Measurements from ENCODE around the gene E2F3.
"Not testable (repeated sequence)": the region's sequence is repeated elsewhere in the genome, so short reads cannot be mapped to it uniquely, and the experiment has no call there.

E2F3 gene

GRCh38 chr6:20433929-20434328 lies 32.2 kb downstream of the E2F3 start:
- no peak for DNase-seq (ENCODE audit: low read depth)

DNA sequence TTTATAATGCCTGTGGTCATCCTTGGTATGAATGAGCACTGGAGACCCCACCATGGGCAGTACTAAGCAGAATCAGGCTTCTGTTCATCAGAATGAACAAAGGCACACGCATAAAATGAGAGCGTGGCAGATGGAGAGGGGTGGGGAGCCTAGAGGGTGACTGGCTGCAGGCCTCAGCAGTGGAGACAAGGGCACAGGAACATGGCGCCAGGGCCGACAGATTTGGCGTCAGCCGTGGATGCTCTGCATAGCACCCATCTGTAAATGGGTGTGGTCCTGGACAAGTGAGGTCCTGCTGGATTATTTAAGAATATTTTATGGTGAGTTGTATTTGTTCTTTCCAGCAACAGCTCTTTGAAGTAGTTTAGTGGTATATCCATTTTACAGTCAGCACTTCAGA lies 33.1 kb downstream of the E2F3 start:
- no peak for DNase-seq (ENCODE audit: low read depth)

GRCh38 chr6:20436719-20437118 lies 35.0 kb downstream of the E2F3 start:
- no peak for DNase-seq (ENCODE audit: low read depth)

DNA sequence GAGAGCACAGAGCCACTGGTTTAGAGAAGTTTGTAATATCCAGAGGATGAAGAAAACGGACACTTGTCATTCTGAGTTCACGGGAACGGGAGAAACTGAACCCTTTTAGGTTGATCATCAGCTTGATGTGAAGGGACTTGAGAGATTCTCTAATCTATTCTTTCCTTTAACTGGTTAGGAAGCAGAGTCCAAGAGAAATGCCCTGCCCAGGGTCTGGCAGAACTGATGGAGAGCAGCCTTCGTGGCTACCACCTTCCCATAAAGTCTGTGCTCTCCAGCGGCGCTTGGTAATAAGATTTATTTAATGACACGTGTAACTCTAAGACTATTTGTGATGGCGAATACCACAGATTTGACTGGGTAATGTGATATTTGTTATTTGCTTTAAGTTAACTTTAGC lies 36.0 kb downstream of the E2F3 start:
- DNase-seq (ENCODE audit: low read depth) = no peak

GRCh38 chr6:20438462-20439070 lies 36.9 kb downstream of the E2F3 start:
- no peak for DNase-seq (ENCODE audit: low read depth)

DNA sequence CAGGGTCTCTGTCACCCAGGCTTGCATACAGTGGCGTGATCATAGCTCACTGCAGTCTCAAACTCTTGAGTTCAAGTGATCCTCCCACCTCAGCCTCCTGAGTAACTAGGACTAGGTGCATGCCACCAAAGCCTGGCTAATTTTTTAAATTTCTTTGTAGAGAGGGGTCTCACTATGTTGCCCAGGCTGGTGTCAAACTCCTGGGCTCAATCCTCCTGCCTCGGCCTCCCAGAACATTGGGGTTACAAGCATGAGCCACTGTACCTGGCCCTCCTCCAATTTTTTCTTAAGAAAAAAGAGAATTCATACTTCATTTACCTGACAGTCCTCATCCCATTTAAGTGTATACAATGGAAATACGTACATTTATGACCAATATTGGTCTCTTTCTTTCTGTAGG lies 37.9 kb downstream of the E2F3 start:
- DNase-seq (ENCODE audit: low read depth) = no peak

DNA sequence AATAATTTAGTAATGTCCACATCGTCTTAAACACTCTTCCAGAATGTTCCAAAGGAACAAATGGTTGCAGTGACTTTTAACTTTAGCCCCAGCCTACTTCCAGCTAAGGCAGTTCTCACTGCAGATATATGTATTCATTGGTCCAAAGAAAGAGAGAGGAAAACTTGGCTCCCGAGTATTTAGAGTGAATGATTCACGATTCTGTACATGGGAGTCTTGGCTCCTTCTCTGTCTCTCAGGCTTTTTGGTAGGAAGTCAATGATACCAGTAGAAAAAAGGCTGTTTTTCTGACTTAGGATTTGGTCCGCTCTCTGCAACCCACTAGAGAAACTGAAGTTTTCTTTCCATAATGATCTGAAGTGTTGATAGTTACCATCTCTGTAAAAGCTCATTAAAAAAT lies 38.6 kb downstream of the E2F3 start:
- DNase-seq (ENCODE audit: low read depth) = no peak

DNA sequence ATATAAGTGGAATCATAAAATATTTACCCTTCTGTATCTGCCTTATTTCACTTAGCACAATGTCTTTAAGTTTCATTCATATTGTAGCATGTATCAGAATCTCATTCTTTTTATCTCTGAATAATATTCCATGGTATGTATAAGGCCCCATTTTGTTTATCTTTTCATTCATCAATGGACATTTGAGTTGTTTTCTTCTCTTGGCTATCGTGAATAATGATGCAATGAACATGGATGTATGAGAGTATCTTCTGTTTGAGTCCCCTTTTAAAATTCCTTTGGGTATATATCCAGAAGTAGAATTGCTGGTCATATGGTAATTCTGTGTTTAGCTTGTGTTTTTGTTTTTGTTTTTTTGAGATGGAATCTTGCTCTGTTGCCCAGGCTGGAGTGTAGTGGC lies 39.6 kb downstream of the E2F3 start:
- DNase-seq (ENCODE audit: low read depth) = no peak

DNA sequence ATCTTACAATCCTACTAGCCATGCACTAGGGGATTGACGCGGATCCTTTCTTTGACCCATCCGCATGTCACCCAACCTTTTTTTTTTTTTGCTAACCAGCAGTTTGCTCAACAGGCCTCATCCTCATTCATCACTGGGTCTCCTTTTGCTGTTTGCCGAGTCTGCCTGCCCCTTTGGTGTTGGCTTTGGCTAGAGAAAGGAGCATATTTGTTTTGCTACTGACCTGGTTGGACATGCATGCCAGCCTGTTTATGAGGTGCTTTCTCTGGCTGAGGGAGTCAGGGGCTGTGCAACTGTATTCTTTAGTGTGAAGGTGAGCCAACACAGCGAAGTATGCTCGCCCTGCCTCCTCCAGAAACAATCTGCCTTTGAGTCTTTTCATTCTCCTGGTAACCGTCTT lies 40.2 kb downstream of the E2F3 start:
- DNase-seq (ENCODE audit: low read depth) = no peak

GRCh38 chr6:20444786-20445271 lies 43.1 kb downstream of the E2F3 start:
- DNase-seq (ENCODE audit: low read depth) = no peak

DNA sequence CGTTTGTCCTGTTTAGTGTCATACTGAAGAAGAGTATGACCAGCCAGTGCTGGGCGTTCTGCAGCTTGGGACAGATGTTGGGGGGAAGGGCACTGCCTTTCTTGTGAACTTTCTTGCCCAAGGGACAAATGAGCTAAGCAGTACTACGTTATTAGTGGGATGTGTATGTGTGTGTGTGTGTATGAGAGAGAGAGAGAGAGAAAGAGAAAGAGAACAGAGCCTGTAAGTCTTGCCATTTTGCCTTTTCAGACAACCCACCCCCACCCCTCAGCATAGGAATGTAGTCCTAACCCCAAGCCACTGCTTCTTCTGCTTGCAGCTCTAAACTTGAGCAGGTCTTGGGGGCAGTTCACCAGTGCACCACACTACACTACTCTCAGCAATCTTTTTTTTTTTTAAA lies 45.5 kb downstream of the E2F3 start:
- no peak for DNase-seq (ENCODE audit: low read depth)

DNA sequence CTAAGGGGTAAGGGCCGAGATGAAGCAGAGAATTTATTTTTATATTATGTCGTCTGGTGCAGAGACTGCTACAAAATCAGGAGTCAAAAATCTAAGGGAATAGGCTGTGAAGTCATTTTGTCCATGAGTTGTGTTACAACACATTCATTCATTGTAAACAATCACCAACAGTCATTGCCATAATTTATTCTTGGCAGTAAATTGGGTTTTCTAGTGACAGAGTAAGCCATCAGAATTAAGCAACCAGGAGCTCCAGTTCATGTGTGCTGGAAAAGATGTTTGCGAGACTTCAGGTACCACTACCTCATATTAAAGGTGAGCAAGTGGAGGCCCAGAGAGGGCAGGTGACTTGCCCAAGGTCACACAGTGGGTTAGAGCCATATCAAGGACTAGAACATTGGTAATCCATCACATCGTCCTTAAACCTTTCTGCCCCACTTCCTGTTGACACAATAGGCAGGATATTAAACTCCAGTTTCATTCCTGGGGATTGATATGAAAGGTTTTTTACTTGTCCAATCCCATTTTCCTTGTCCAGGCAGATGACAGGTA lies 46.0 kb downstream of the E2F3 start:
- no peak for DNase-seq (ENCODE audit: low read depth)

DNA sequence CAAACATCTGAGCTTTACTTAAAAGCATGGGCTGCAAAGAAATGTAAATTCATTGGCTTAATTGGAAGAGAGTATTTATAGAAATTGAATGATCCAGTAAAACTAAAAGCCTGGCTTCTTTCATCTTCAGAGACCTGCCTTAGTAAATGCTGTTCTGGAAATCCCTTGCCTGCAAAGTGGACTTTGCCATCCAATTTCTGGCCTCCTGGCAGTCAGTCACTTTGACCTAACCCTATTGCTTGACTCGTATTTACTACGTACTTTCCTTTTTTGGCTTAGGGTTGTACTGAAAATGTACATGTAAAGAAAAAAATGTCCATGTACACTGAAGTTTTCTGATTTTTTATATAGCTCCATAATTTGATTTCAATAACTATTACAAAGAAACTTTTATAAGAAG lies 47.1 kb downstream of the E2F3 start:
- DNase-seq (ENCODE audit: low read depth) = no peak

DNA sequence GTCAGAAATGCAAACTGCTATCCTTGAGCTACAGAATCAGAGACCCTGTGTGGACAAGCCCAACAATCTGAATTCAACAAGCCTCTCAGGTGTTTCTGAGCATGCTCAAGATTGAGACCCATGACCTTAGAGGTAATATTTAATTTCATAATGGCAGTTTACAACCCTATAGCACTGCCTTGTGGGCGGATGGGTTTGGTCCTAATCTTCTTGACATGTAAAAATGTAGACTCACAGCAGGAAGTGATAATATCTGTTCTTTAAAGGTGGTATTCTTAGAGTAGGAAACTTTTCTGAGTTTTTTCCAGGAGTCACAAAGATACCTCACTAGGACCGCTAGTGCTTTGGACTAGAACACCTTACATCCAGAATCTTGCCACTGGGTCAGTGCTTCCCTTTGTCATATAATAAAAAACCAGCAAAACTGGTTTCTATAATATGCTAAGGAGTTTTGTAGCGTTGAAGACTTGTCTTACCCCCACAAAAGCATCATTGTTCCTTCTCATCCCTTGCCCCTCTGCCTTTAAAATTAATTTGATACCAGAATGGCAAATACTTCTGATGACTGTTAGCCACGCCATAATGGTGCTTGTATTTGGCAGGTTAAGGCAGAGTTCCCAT lies 52.6 kb downstream of the E2F3 start:
- DNase-seq (ENCODE audit: low read depth) = no peak

- no peak for DNase-seq (ENCODE audit: low read depth)
These were observed 53.7 kb downstream of the E2F3 start for GRCh38 chr6:20455251-20455940.

GRCh38 chr6:20458027-20458894 lies 56.6 kb downstream of the E2F3 start:
- DNase-seq (ENCODE audit: low read depth) = no peak

DNA sequence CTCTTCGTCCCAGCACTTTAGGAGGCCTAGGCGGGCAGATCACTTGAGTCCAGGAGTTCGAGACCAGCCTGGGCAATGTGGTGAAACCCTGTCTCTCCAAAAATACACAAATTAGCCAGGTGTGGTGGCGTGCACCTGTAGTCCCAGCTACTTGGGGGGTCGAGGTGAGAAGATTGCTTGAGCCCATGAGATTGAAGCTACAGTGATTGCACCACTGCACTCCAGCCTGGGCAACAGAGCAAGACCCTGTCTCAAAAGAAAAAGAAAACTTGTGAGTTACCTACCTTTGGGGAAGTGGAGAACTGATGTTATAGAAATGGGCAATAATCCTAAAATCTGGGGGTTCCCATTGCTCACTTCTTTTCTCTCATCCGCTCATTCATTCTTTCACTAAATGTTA lies 58.0 kb downstream of the E2F3 start:
- no peak for DNase-seq (ENCODE audit: low read depth)

DNA sequence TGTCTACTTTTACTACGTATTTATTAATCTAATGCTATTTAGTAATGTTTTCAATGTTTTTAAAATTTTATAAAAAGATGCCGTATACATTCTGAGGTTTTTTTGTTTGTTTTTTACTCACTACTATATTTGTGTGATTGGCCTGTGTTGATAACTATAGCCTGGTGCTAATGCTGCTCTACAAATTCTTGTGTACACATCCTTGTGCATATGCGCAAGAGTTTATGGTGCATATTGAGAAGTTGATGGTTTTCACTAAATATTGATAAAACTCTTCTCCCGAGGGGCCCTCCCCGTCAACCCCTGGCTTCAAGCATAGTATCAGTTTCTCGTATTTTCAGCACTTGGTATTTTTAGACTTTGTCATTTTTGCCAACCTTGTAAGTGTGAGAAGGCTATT lies 59.9 kb downstream of the E2F3 start:
- no peak for DNase-seq (ENCODE audit: low read depth)

DNA sequence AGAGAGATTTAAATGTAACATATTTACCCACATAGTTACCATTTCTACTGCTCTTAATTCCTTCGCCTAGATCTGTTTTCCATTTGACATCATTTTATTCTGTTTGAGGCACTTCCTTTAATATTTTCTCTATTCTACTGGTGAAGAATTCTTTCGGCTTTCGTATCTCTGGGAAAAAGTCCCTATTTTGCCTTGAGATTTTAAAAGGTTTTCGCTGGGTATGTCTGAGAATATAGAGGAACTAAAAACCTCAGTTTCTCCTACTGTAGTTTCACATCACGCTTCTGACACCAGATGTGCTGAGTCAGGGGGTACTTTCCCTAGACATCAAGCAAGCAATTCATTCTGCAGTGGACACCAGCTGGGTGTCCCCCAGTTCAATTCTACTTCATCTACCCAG lies 61.7 kb downstream of the E2F3 start:
- no peak for DNase-seq (ENCODE audit: low read depth)

DNA sequence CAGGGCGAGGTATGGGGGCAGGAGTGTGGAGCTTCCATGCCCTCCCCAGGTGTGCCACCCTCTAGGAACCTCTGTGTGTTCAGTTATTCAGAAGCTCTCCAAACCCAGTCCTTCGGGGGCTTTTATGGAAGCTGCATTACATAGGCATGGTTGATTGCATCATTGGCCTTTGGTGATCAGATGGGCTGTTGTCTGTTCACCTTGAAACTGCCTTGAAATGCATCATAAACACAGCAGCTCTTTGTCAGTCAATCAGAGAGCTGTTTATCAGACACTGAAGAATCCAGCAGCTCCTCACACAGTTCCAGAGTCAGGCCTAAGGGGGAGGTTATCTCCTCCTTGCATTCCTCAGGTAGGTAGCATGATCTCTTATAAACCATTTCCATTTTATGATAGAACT lies 62.4 kb downstream of the E2F3 start:
- DNase-seq (ENCODE audit: low read depth) = no peak

- no peak for DNase-seq (ENCODE audit: low read depth)
These were observed 63.2 kb downstream of the E2F3 start for GRCh38 chr6:20464847-20465246.

DNA sequence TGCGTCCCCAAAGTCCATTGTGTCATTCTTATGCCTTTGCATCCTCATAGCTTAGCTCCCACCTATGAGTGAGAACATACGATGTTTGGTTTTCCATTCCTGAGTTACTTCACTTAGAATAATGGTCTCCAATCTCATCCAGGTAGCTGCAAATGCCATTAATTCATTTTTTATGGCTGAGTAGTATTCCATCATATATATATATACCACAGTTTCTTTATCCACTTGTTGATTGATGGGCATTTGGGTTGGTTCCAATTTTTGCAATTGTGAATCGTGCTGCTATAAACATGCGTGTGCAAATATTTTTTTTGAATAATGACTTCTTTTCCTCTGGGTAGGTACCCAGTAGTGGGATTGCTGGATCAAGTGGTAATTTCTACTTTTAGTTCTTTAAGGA lies 63.9 kb downstream of the E2F3 start:
- DNase-seq (ENCODE audit: low read depth) = not testable (repeated sequence)
